Measurements from ENCODE around the gene DERA.

DERA gene

DNA sequence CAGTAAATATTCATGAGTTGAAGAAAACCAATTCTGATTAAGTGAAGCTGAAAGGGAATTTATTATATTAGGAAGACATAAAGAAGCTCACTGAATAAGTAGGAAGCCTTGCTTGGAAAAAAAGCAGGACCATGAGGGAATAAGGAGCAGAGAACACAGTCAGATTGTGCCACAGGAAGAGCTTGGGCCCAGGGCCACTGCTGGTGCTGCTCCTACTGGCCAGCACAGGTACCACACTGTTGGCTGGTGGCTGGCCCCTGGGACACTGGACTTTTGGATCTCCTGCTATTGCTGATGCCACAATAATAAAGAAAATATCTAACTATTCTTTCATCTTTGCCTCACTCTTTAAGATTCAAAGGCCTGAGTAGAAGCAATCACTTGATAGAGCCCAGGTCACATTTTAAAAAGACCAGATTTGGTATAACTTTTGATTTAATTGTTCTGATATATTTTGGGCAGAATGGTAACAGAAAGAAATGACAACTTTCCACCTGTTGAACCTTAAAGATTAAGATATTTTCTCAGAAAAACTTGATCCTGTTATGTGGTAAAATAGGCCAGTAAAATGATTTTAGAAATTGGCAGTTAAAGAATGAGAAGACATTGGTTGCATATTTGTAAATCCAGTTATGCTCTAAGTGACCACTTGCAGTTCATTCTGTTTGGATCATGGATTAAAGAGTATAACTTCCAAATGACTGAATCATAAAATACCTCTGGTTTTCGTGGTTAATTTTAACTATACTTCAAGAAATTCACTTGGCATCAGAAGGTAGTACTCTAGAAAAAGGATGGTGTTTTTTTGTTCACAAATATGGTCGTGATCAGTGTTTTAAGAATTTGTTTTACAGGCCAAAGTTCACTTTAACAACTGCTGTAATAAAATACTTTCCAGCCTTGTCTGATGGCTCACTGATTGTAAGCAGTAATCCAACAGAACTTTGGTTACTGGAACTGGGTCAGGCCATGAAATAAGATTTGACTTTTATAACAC lies 68.3 kb downstream of the DERA start:
- peaks cover 9% of the 10 kb centered on the region; the same call in 1 of the 2 replicates for H3K4me1 ChIP-seq (ENCODE audit: control insufficient read depth, insufficient read depth, low read length)
- no peak overlapping the region for H3K4me3 ChIP-seq (ENCODE audit: low read depth, low read length)
- H3K27ac ChIP-seq (ENCODE audit: extremely low read depth, low read depth, low read length) = no peak overlapping the region
- POLR2A ChIA-PET = no interaction called here
- TF ChIP-seq ZNF221 (tag by site-specific recombination; IDR thresholded peaks at IDR 0.05; ENCODE audit: borderline replicate concordance) = no peak
- TF ChIP-seq ZNF571 (tag by site-specific recombination; IDR thresholded peaks at IDR 0.05) = no peak
- no peak for TF ChIP-seq ZNF398 (tag by site-specific recombination; IDR thresholded peaks at IDR 0.05)
- no peak for TF ChIP-seq ZNF513 (tag by site-specific recombination; IDR thresholded peaks at IDR 0.05)
- TF ChIP-seq ZNF521 (tag by site-specific recombination; IDR thresholded peaks at IDR 0.05) = no peak
- no peak for TF ChIP-seq ZBTB21 (tag by site-specific recombination; IDR thresholded peaks at IDR 0.05)
- no peak for TF ChIP-seq ZNF747 (tag by site-specific recombination; IDR thresholded peaks at IDR 0.05)
- no peak for TF ChIP-seq EGR2 (tag by site-specific recombination; IDR thresholded peaks at IDR 0.05; ENCODE audit: low read depth)
- TF ChIP-seq ZNF280D (tag by site-specific recombination; IDR thresholded peaks at IDR 0.05) = no peak
- TF ChIP-seq ZNF623 (tag by site-specific recombination; IDR thresholded peaks at IDR 0.05) = no peak
- no peaks in the 10 kb centered on the region for H3K9me3 ChIP-seq (ENCODE audit: control insufficient read depth, insufficient read depth, low read depth, low read length)
- H3K36me3 ChIP-seq (ENCODE audit: control insufficient read depth in 2 of 2, insufficient read depth in 1 of 2, low read length in 2 of 2) = peaks cover 0 to 13% of the 10 kb centered on the region in 2 experiments; a peak in 1 of 3 replicates
- CTCF ChIA-PET = interaction anchor here (0.7 to 1.7 kb wide), 3 partner anchors 14 to 49 kb away, joined by 3 to 6 read pairs (median 3); no protein-coding TSS in a partner anchor

DNA sequence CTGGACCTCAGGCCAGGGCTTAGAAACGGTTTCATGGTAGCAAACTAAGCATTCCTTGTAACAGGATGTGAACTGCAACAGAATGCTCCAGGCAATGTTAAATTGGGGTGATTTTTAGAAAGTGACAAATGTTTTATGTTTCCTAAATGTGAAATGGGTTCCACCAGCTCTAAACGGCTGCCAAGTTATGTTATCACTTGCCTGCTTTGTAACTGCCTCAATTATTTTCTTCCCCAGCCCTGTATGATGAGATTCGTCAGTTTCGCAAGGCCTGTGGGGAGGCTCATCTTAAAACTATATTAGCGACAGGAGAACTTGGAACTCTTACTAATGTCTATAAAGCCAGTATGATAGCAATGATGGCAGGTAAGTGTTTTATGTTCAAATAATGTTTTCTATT lies 70.9 kb downstream of the DERA start:
- Histone ChIP-seq H3K9me3 (ENCODE audit: control insufficient read depth, insufficient read depth, low read depth, low read length) (no peaks in the 10 kb centered on the region), H3K4me3 (ENCODE audit: low read depth, low read length) (no peak overlapping the region), H3K36me3 (ENCODE audit: control insufficient read depth in 2 of 2, insufficient read depth in 1 of 2, low read length in 2 of 2) (peaks cover 0 to 14% of the 10 kb centered on the region in 2 experiments; a peak in 2 of 3 replicates), H3K27ac (ENCODE audit: extremely low read depth, low read depth, low read length) (no peak overlapping the region), H3K4me1 (ENCODE audit: control insufficient read depth, insufficient read depth, low read length) (peaks cover 9% of the 10 kb centered on the region; the same call in 1 of the 2 replicates)
- POLR2A ChIA-PET = no interaction called here
- CTCF ChIA-PET = interaction anchor here (0.6 to 1.1 kb wide), 5 partner anchors 10 to 1481 kb away, joined by 3 to 5 read pairs (median 3); no protein-coding TSS in a partner anchor
- TF ChIP-seq KLF8 (tag by site-specific recombination; IDR thresholded peaks at IDR 0.05) = no peak
- TF ChIP-seq, protein P1, sequence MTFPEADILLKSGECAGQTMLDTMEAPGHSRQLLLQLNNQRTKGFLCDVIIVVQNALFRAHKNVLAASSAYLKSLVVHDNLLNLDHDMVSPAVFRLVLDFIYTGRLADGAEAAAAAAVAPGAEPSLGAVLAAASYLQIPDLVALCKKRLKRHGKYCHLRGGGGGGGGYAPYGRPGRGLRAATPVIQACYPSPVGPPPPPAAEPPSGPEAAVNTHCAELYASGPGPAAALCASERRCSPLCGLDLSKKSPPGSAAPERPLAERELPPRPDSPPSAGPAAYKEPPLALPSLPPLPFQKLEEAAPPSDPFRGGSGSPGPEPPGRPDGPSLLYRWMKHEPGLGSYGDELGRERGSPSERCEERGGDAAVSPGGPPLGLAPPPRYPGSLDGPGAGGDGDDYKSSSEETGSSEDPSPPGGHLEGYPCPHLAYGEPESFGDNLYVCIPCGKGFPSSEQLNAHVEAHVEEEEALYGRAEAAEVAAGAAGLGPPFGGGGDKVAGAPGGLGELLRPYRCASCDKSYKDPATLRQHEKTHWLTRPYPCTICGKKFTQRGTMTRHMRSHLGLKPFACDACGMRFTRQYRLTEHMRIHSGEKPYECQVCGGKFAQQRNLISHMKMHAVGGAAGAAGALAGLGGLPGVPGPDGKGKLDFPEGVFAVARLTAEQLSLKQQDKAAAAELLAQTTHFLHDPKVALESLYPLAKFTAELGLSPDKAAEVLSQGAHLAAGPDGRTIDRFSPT (tag by site-specific recombination; IDR thresholded peaks at IDR 0.05) = no peak
- TF ChIP-seq ZNF48 (tag by site-specific recombination; IDR thresholded peaks at IDR 0.05) = no peak
- no peak for TF ChIP-seq ZNF175 (tag by site-specific recombination; IDR thresholded peaks at IDR 0.05)
- TF ChIP-seq ZNF266 (tag by site-specific recombination; IDR thresholded peaks at IDR 0.05; ENCODE audit: low read depth) = no peak
- TF ChIP-seq HOXA7 (CRISPR knock-in tag; IDR thresholded peaks at IDR 0.05; ENCODE audit: borderline replicate concordance) = no peak
- TF ChIP-seq SP2 (tag by site-specific recombination; IDR thresholded peaks at IDR 0.05) = no peak
- TF ChIP-seq ZNF121 (tag by site-specific recombination; IDR thresholded peaks at IDR 0.05) = no peak
- no peak for TF ChIP-seq ZNF521 (tag by site-specific recombination; IDR thresholded peaks at IDR 0.05)
- no peak for TF ChIP-seq ZNF664 (tag by site-specific recombination; IDR thresholded peaks at IDR 0.05)
- no peak for TF ChIP-seq ZNF239 (tag by site-specific recombination; IDR thresholded peaks at IDR 0.05)

Measured in HEK293 (cell line).